ENCODE measurements around the gene EPC2.

The EPC2 gene

GRCh38 chr2:148814860-148815419 lies 170.4 kb downstream of the EPC2 start:
- no peak for DNase-seq

GRCh38 chr2:148816176-148816575 lies 171.6 kb downstream of the EPC2 start:
- DNase-seq = no peak

GRCh38 chr2:148817210-148817708 lies 172.7 kb downstream of the EPC2 start:
- no peak for DNase-seq

GRCh38 chr2:148819019-148819585 lies 174.6 kb downstream of the EPC2 start:
- DNase-seq = no peak

DNA sequence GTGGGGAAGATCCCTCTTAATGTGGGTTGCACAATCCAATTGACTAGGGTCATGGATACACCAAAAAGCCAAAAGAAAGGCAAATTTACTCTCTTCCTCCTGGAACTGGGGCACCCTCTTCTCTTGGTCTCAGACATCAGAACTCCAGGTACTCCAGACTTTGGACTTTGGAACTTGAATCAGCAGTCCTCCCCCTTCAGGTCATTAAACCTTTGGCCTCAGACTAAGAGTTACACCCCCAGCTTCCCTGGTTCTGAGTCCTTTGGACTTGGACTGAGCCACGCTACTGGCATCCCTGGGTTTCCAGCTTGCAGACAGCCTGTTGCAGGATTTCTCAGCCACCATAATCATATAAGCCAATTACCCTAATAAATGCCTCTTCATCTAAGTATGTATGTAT lies 179.6 kb downstream of the EPC2 start:
- DNase-seq = no peak

- no peak for DNase-seq
These were observed 182.2 kb downstream of the EPC2 start for GRCh38 chr2:148826791-148827190.

DNA sequence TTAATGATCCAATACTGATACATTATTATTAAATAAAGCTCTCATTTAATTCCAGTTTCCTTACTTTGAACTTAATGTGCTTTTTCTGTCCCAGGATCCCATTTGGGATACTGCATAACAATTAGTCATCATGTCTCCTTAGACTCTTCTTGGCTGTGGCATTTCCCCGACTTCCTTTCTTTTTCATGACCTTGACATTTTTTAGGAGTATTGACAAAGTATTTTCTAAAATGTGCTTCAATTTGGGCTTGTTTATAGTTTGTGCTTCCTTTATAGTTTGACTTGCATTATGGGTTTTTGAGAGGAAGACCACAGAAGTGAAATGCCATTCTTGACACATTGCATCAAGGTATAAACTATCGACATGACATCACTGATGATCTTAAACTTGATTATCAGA lies 184.4 kb downstream of the EPC2 start:
- DNase-seq = no peak

GRCh38 chr2:148829618-148830017 lies 185.1 kb downstream of the EPC2 start:
- DNase-seq = no peak

GRCh38 chr2:148832637-148833036 lies 188.1 kb downstream of the EPC2 start:
- DNase-seq = no peak

All from activated CD8-positive, alpha-beta memory T cell treated with anti-CD3 and anti-CD28 coated beads, Interleukin-2, amount 50 U/mL, for 48 hours (primary cell).